Measurements from ENCODE around the gene MFAP3.
"Not testable (repeated sequence)": the region's sequence is repeated elsewhere in the genome, so short reads cannot be mapped to it uniquely, and the experiment has no call there.

Gene MFAP3

GRCh38 chr5:154058055-154059038 is 19.6 kb downstream of the MFAP3 start:
- peak; percentile 36 for DNase-seq (ENCODE audit: low spot score)
- TF ChIP-seq CTCF (conservative IDR thresholded peaks at IDR 0.05; ENCODE audit: low read depth) = no peak
- ChIA-PET POLR2A (ENCODE audit: low non-redundant PET) (no interaction called here), CTCF (interaction anchor here (2.3 kb wide), 1 partner anchor 14 kb away, joined by 16 read pairs; no protein-coding TSS in a partner anchor)
- no peak overlapping the region for H3K27ac ChIP-seq

- ChIA-PET CTCF (interaction anchor here (2.3 kb wide), 1 partner anchor 13 kb away, joined by 16 read pairs; no protein-coding TSS in a partner anchor), POLR2A (ENCODE audit: low non-redundant PET) (no interaction called here)
- no peak overlapping the region for H3K27ac ChIP-seq
- TF ChIP-seq CTCF (conservative IDR thresholded peaks at IDR 0.05; ENCODE audit: low read depth) = no peak
- no peak for DNase-seq (ENCODE audit: low spot score)
These were observed 20.3 kb downstream of the MFAP3 start for GRCh38 chr5:154059039-154059430.

- DNase-seq (ENCODE audit: low spot score) = no peak
- no peak overlapping the region for H3K27ac ChIP-seq
- CTCF ChIA-PET = interaction anchor here (2.3 kb wide), 1 partner anchor 13 kb away, joined by 16 read pairs; no protein-coding TSS in a partner anchor
- POLR2A ChIA-PET (ENCODE audit: low non-redundant PET) = no interaction called here
- TF ChIP-seq CTCF (conservative IDR thresholded peaks at IDR 0.05; ENCODE audit: low read depth) = no peak
These were observed 20.8 kb downstream of the MFAP3 start for GRCh38 chr5:154059583-154059982.

GRCh38 chr5:154060606-154061005 is 21.8 kb downstream of the MFAP3 start:
- ChIA-PET POLR2A (ENCODE audit: low non-redundant PET) (no interaction called here), CTCF (interaction anchor here (0.6 kb wide), 1 partner anchor 590 kb away, joined by 3 read pairs; no protein-coding TSS in a partner anchor)
- no peak for TF ChIP-seq CTCF (conservative IDR thresholded peaks at IDR 0.05; ENCODE audit: low read depth)
- H3K27ac ChIP-seq = no peak overlapping the region
- no peak for DNase-seq (ENCODE audit: low spot score)

- H3K27ac ChIP-seq = no peak overlapping the region
- ChIA-PET CTCF (interaction anchor here (0.6 to 0.7 kb wide), 3 partner anchors 9 to 1547 kb away, joined by 3 to 7 read pairs (median 3); no protein-coding TSS in a partner anchor), POLR2A (ENCODE audit: low non-redundant PET) (no interaction called here)
- TF ChIP-seq CTCF (conservative IDR thresholded peaks at IDR 0.05; ENCODE audit: low read depth) = no peak
- DNase-seq (ENCODE audit: low spot score) = no peak
These were observed 24.6 kb downstream of the MFAP3 start for GRCh38 chr5:154063372-154063771.

- POLR2A ChIA-PET (ENCODE audit: low non-redundant PET) = no interaction called here
- H3K27ac ChIP-seq = no peak overlapping the region
- no peak for TF ChIP-seq CTCF (conservative IDR thresholded peaks at IDR 0.05; ENCODE audit: low read depth)
- no peak for DNase-seq (ENCODE audit: low spot score)
- CTCF ChIA-PET = no interaction called here
These were observed 27.2 kb downstream of the MFAP3 start for GRCh38 chr5:154065971-154066370.

GRCh38 chr5:154069854-154070253 is 31.1 kb downstream of the MFAP3 start:
- DNase-seq (ENCODE audit: low spot score); POLR2A ChIA-PET (ENCODE audit: low non-redundant PET); H3K27ac ChIP-seq: not testable (repeated sequence)
- CTCF ChIA-PET = interaction anchor here (0.6 to 1.6 kb wide), 2 partner anchors 96 to 336 kb away, joined by 3 to 6 read pairs; no protein-coding TSS in a partner anchor

All from RWPE1 (cell line).